ENCODE results near the gene LGALS9C.
"Not testable (repeated sequence)": the region's sequence is repeated elsewhere in the genome, so short reads cannot be mapped to it uniquely, and the experiment has no call there.

DNA sequence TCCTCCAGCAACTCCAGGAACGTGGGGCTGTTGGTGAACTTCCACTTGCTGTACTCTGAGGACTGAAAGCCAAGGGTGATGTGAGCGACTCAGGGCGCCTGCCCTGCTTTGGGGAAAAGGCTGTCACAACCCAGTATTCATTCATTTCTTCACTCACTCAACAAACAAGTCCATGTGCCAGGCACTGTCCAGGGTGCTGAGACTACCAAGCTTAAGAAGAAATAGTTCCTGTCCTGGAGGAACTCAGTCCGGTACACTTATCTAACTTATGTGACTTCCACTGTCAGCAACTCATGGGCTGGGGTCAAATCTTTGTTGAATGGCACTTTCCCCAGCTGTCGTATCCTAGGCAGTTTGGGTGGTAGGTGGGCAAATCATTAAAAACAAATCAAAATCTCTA, 26.6 kb downstream of the LGALS9C start:
- not testable (repeated sequence) for TF ChIP-seq CTCF (conservative IDR thresholded peaks at IDR 0.05 in 1 of 2, IDR thresholded peaks at IDR 0.05 in 1 of 2; ENCODE audit: extremely low read depth in 1 of 2, insufficient read depth in 1 of 2, low read depth in 1 of 2, low read length in 2 of 2); EZH2 (IDR thresholded peaks at IDR 0.05; ENCODE audit: borderline replicate concordance, low read length)

Measured in mammary epithelial cell (primary cell).